HG02798 (cell line): ENCODE data around the gene BHMT.

Experiments
- ATAC-seq: cut with Tn5 transposase; IDR thresholded peaks from one replicate; pipeline ENCODE4 v1.9.1; 2021; ENCODE audit warnings: mild to moderate bottlenecking; ENCODE audit not compliant: unreplicated experiment, poor library complexity

Gene BHMT

GRCh38 chr5:79111387-79111959 is at the start of gene BHMT:
TSS of gene BHMT (plus strand) at chr5:79111809. CDS start at chr5:79111886, 77 bp downstream.
- ATAC-seq: no peak

GRCh38 chr5:79062436-79062835 is 49.2 kb upstream of the BHMT start:
- ATAC-seq: no peak

- ATAC-seq: no peak
These were observed 41.9 kb upstream of the BHMT start, which contains the start of the genes BHMT2 and DMGDH for GRCh38 chr5:79069488-79070349. TSS of gene BHMT2 (plus strand) at chr5:79069767. CDS start at chr5:79069783, 16 bp downstream. TSS of gene DMGDH (minus strand) at chr5:79069674. CDS start at chr5:79069620, 54 bp downstream.

GRCh38 chr5:79070350-79070667 is 41.3 kb upstream of the BHMT start:
- no peak for ATAC-seq

- no peak for ATAC-seq
These were observed 37.0 kb upstream of the BHMT start for GRCh38 chr5:79074641-79075040.

GRCh38 chr5:79075646-79076426 is 35.8 kb upstream of the BHMT start:
- no peak for ATAC-seq

- no peak for ATAC-seq
These were observed 34.8 kb upstream of the BHMT start for GRCh38 chr5:79076819-79077218.

- ATAC-seq: no peak
These were observed 33.8 kb upstream of the BHMT start for GRCh38 chr5:79077680-79078365.

- no peak for ATAC-seq
These were observed 30.8 kb upstream of the BHMT start for GRCh38 chr5:79080804-79081203.

- ATAC-seq: no peak
These were observed 29.8 kb upstream of the BHMT start for GRCh38 chr5:79081779-79082178.

- no peak for ATAC-seq
These were observed 25.5 kb upstream of the BHMT start for GRCh38 chr5:79086116-79086515.

GRCh38 chr5:79088507-79088906 is 23.1 kb upstream of the BHMT start:
- no peak for ATAC-seq

- ATAC-seq: no peak
These were observed 20.5 kb upstream of the BHMT start for GRCh38 chr5:79091064-79091463.

GRCh38 chr5:79093762-79094161 is 17.8 kb upstream of the BHMT start:
- ATAC-seq: no peak

- ATAC-seq: no peak
These were observed 5.7 kb upstream of the BHMT start for GRCh38 chr5:79105868-79106267.

- ATAC-seq: no peak
These were observed 4.4 kb upstream of the BHMT start for GRCh38 chr5:79107020-79107796.

GRCh38 chr5:79108086-79108485 is 3.5 kb upstream of the BHMT start:
- ATAC-seq: no peak

- no peak for ATAC-seq
These were observed 2.8 kb upstream of the BHMT start for GRCh38 chr5:79108792-79109191.

GRCh38 chr5:79109527-79110492 is 1.8 kb upstream of the BHMT start:
- ATAC-seq: no peak
